ENCODE data around the gene FAM181B. TPM values are rescaled to one million over a fixed set of nuclear protein-coding genes. Genes with fewer than 3 reads are reported as not detected.

FAM181B gene
- total RNA-seq, 2 experiments from 2014 or later: 0.08 to 0.11 TPM

- H3K27me3 Mint-ChIP-seq: peaks cover 10% of the 10 kb centered on the region
- no peak overlapping the region for H3K27ac Mint-ChIP-seq
- CTCF ChIA-PET: interaction anchor here (1.2 kb wide), 1 partner anchor 12 kb away, joined by 3 read pairs; no protein-coding TSS in a partner anchor
- no peaks in the 10 kb centered on the region for H3K36me3 Mint-ChIP-seq (ENCODE audit: low read depth)
- Histone ChIP-seq H3K27me3 (ENCODE audit: control insufficient read depth in 1 of 2, insufficient read depth in 2 of 2, low read length in 2 of 2) (no peaks in the 10 kb centered on the region), H3K4me1 (ENCODE audit: insufficient read depth, low read length) (no peaks in the 10 kb centered on the region), H3K27ac (ENCODE audit: low read depth in 1 of 2, low read length in 2 of 2) (no peak overlapping the region), H3K36me3 (ENCODE audit: insufficient read depth, low read length) (no peaks in the 10 kb centered on the region), H3K4me3 (ENCODE audit: low read length) (no peak overlapping the region), H3K9me3 (ENCODE audit: control insufficient read depth in 1 of 2, insufficient read depth in 1 of 2, low read length in 2 of 2) (no peaks in the 10 kb centered on the region)
- peak in 5 of 14 experiments; percentile 10 to 51 (median 37) for DNase-seq
- POLR2A ChIA-PET: no interaction called here
- intact Hi-C loops (cut with DNase I, micrococcal nuclease): loop anchor here (1.0 kb wide), 3 partner anchors 146 to 1102 kb away; no protein-coding TSS in a partner anchor
- peak; percentile 59 for ATAC-seq (ENCODE audit: poor library complexity)
- H3K4me3 Mint-ChIP-seq: no peak overlapping the region
- peak; percentile 67 for TF ChIP-seq CTCF (IDR thresholded peaks at IDR 0.05)
- no peaks in the 10 kb centered on the region for H3K9me3 Mint-ChIP-seq
- H3K4me1 Mint-ChIP-seq (ENCODE audit: low read depth): no peaks in the 10 kb centered on the region
Observed at GRCh38 chr11:82718307-82718706, 15.4 kb downstream of the FAM181B start.

- H3K27ac ChIP-seq (ENCODE audit: low read depth in 1 of 2, low read length in 2 of 2): no peak overlapping the region
- DNase-seq (no peak), ATAC-seq (ENCODE audit: poor library complexity) (no peak)
- Mint-ChIP-seq H3K4me1 (ENCODE audit: low read depth) (no peaks in the 10 kb centered on the region), H3K27me3 (peaks cover 4% of the 10 kb centered on the region), H3K4me3 (no peak overlapping the region), H3K9me3 (no peaks in the 10 kb centered on the region), H3K27ac (no peak overlapping the region), H3K36me3 (ENCODE audit: low read depth) (no peaks in the 10 kb centered on the region)
- CTCF ChIA-PET: interaction anchor here (0.8 kb wide), 1 partner anchor 12 kb away, joined by 3 read pairs; no protein-coding TSS in a partner anchor
- TF ChIP-seq CTCF (IDR thresholded peaks at IDR 0.05): no peak
- intact Hi-C loops (cut with DNase I, micrococcal nuclease): no loop called here
- no peaks in the 10 kb centered on the region for H3K27me3 ChIP-seq (ENCODE audit: control insufficient read depth in 1 of 2, insufficient read depth in 2 of 2, low read length in 2 of 2)
- H3K4me1 ChIP-seq (ENCODE audit: insufficient read depth, low read length): no peaks in the 10 kb centered on the region
- H3K9me3 ChIP-seq (ENCODE audit: control insufficient read depth in 1 of 2, insufficient read depth in 1 of 2, low read length in 2 of 2): no peaks in the 10 kb centered on the region
- POLR2A ChIA-PET: no interaction called here
- no peak overlapping the region for H3K4me3 ChIP-seq (ENCODE audit: low read length)
- H3K36me3 ChIP-seq (ENCODE audit: insufficient read depth, low read length): no peaks in the 10 kb centered on the region
Observed at GRCh38 chr11:82714346-82715174, 19.1 kb downstream of the FAM181B start.

- Histone ChIP-seq H3K27ac (ENCODE audit: low read depth in 1 of 2, low read length in 2 of 2) (no peak overlapping the region), H3K9me3 (ENCODE audit: control insufficient read depth in 1 of 2, insufficient read depth in 1 of 2, low read length in 2 of 2) (no peaks in the 10 kb centered on the region), H3K36me3 (ENCODE audit: insufficient read depth, low read length) (no peaks in the 10 kb centered on the region), H3K27me3 (ENCODE audit: control insufficient read depth in 1 of 2, insufficient read depth in 2 of 2, low read length in 2 of 2) (no peaks in the 10 kb centered on the region), H3K4me3 (ENCODE audit: low read length) (no peak overlapping the region), H3K4me1 (ENCODE audit: insufficient read depth, low read length) (no peaks in the 10 kb centered on the region)
- no peak overlapping the region for H3K4me3 Mint-ChIP-seq
- intact Hi-C loops (cut with DNase I, micrococcal nuclease): no loop called here
- TF ChIP-seq CTCF (IDR thresholded peaks at IDR 0.05): no peak
- DNase-seq (no peak), ATAC-seq (ENCODE audit: poor library complexity) (no peak)
- no peaks in the 10 kb centered on the region for H3K9me3 Mint-ChIP-seq
- no peak overlapping the region for H3K27ac Mint-ChIP-seq
- POLR2A ChIA-PET: no interaction called here
- H3K27me3 Mint-ChIP-seq: peaks cover 14% of the 10 kb centered on the region
- no peaks in the 10 kb centered on the region for H3K36me3 Mint-ChIP-seq (ENCODE audit: low read depth)
- no peaks in the 10 kb centered on the region for H3K4me1 Mint-ChIP-seq (ENCODE audit: low read depth)
- CTCF ChIA-PET: no interaction called here
Observed at GRCh38 chr11:82711648-82712047, 22.0 kb downstream of the FAM181B start.
